Measurements from ENCODE around the gene ST8SIA5.

The ST8SIA5 gene

GRCh38 chr18:46623541-46623940, 133.3 kb downstream of the ST8SIA5 start:
- DNase-seq, result no peak

GRCh38 chr18:46622999-46623398, 133.9 kb downstream of the ST8SIA5 start:
- DNase-seq, result no peak

GRCh38 chr18:46622451-46622850, 134.4 kb downstream of the ST8SIA5 start:
- DNase-seq, result no peak

- no peak for DNase-seq
These were observed 135.0 kb downstream of the ST8SIA5 start for GRCh38 chr18:46621871-46622270.

GRCh38 chr18:46621111-46621766, 135.6 kb downstream of the ST8SIA5 start:
- no peak for DNase-seq

GRCh38 chr18:46619559-46619958, 137.3 kb downstream of the ST8SIA5 start:
- no peak for DNase-seq

All from NCI-H446 treated with DMSO at 0.1 percent for 48 hours (cell line).